H1 (cell line): Measurements from ENCODE around the gene IL12B.

Experiments
- CREB1 ChIP-seq: IDR thresholded peaks from 2 replicates; pipeline ENCODE4 v1.6.1; 2012; ENCODE audit warnings: inconsistent platforms
- CTCF ChIP-seq, 3 experiments: IDR thresholded peaks; 1 replicate in 2 of 3; 2 replicates in 1 of 3; pipeline versions ENCODE4 v1.5.1 to v1.6.1; 2011; ENCODE audit warnings: low read length in 3 of 3, mild to moderate bottlenecking in 3 of 3, inconsistent platforms in 2 of 3, low read depth in 1 of 3, moderate library complexity in 1 of 3; ENCODE audit not compliant: insufficient read depth in 1 of 3; ENCODE audit errors: control extremely low read depth in 1 of 3
- MAX ChIP-seq: IDR thresholded peaks from 2 replicates; pipeline ENCODE4 v1.6.1; 2012; ENCODE audit warnings: inconsistent platforms
- RFX5 ChIP-seq: IDR thresholded peaks from 2 replicates; pipeline ENCODE4 v1.6.1; 2011; ENCODE audit warnings: low read depth, low read length, improper control_type of control experiment, borderline replicate concordance
- SIN3A ChIP-seq, 2 experiments: IDR thresholded peaks in 1 of 2; conservative IDR thresholded peaks in 1 of 2; 2 replicates each; pipeline ENCODE4 v1.6.1; 2011 to 2012; ENCODE audit warnings: low read length in 2 of 2, improper control_type of control experiment in 1 of 2, low read depth in 1 of 2, mild to moderate bottlenecking in 1 of 2
- SRF ChIP-seq: IDR thresholded peaks from 2 replicates; pipeline ENCODE4 v1.6.1; 2011; ENCODE audit warnings: mild to moderate bottlenecking, low read depth, low read length, moderate library complexity

- TF ChIP-seq RFX5 (no peak), SRF (no peak), CTCF (IDR thresholded peaks at IDR 0.05; ENCODE audit: control extremely low read depth in 1 of 3, insufficient read depth in 1 of 3, low read depth in 1 of 3, low read length in 3 of 3) (no peak), CREB1 (no peak), SIN3A (conservative IDR thresholded peaks at IDR 0.05 in 1 of 2, IDR thresholded peaks at IDR 0.05 in 1 of 2; ENCODE audit: low read depth in 1 of 2, low read length in 2 of 2) (no peak), MAX (no peak)
These were observed 6.3 kb upstream of the IL12B start for GRCh38 chr5:159336586-159336985.
